PFSK-1 (cell line): Measurements from ENCODE around the gene ZBTB8A.

ENCODE experiments used
- FOXP2 ChIP-seq: optimal IDR thresholded peaks from 2 replicates; pipeline ENCODE3; 2011; ENCODE audit warnings: borderline replicate concordance, control low read depth, inconsistent platforms; ENCODE audit not compliant: insufficient read depth; ENCODE audit errors: extremely low read length, extremely low read depth
- POLR2AphosphoS5 ChIP-seq: IDR thresholded peaks from 2 replicates; pipeline ENCODE4 v1.6.1; 2012; ENCODE audit warnings: low read depth, mild to moderate bottlenecking, control low read depth, low read length, moderate library complexity
- SIN3A ChIP-seq: IDR thresholded peaks from 2 replicates; pipeline ENCODE4 v1.6.1; 2012; ENCODE audit warnings: mild to moderate bottlenecking, low read length, moderate library complexity, borderline replicate concordance; ENCODE audit not compliant: insufficient read depth
- TAF1 ChIP-seq: IDR thresholded peaks from 2 replicates; pipeline ENCODE4 v1.6.1; 2012; ENCODE audit warnings: low read length, control low read depth, borderline replicate concordance; ENCODE audit not compliant: insufficient read depth

DNA sequence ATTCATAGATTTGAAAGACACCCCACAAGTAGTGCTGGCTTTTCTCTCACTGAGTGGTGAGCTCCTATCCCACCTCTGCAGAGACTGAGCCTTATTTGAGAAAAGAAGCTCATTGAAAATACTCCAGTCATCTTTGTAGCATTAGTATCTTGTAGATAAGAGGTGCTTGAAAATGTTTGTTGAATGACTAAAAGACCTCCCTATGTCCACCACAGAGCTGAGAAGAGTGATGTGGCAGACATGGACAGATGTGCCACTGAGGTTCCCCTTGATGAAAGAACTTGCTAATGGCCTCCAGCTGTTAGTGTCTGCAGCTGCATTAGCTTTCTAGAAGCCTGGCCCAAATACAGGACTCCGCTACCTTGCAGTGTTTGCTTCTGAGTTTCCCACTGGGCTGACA, 29.3 kb upstream of the ZBTB8A start:
- TF ChIP-seq POLR2AphosphoS5 (no peak), SIN3A (no peak), FOXP2 (no peak), TAF1 (no peak)
